GM18502 (cell line): ENCODE measurements around the gene SARDH.

ENCODE experiments used
- ATAC-seq: cut with Tn5 transposase; IDR thresholded peaks from one replicate; pipeline ENCODE4 v1.9.1; 2021; ENCODE audit warnings: mild to moderate bottlenecking; ENCODE audit not compliant: unreplicated experiment, poor library complexity

Gene SARDH

GRCh38 chr9:133616643-133617405 lies 121.3 kb downstream of the SARDH start:
- no peak for ATAC-seq

- no peak for ATAC-seq
Observed at GRCh38 chr9:133615606-133616188, 122.5 kb downstream of the SARDH start.

GRCh38 chr9:133615186-133615585 lies 123.0 kb downstream of the SARDH start:
- ATAC-seq, result no peak

- ATAC-seq, result no peak
Observed at GRCh38 chr9:133614678-133615077, 123.5 kb downstream of the SARDH start.

GRCh38 chr9:133614056-133614455 lies 124.1 kb downstream of the SARDH start:
- ATAC-seq, result no peak
